GM18519 (cell line): ENCODE measurements around the gene LACTB.

Experiments
- ATAC-seq: cut with Tn5 transposase; IDR thresholded peaks from one replicate; pipeline ENCODE4 v1.9.1; 2021; ENCODE audit warnings: mild to moderate bottlenecking, moderate library complexity; ENCODE audit not compliant: unreplicated experiment, low FRiP score

Gene LACTB

GRCh38 chr15:63166219-63166618 is 44.6 kb downstream of the LACTB start:
- ATAC-seq, result no peak

- no peak for ATAC-seq
Measured at GRCh38 chr15:63169788-63170187, 48.1 kb downstream of the LACTB start.

- no peak for ATAC-seq
Measured at GRCh38 chr15:63172376-63172775, 50.7 kb downstream of the LACTB start.

GRCh38 chr15:63172851-63173451 is 51.3 kb downstream of the LACTB start:
- ATAC-seq, result no peak

- ATAC-seq, result no peak
Measured at GRCh38 chr15:63176302-63176701, 54.6 kb downstream of the LACTB start.

- no peak for ATAC-seq
Measured at GRCh38 chr15:63178034-63178433, 56.4 kb downstream of the LACTB start.

GRCh38 chr15:63180746-63181145 is 59.1 kb downstream of the LACTB start:
- ATAC-seq, result no peak

GRCh38 chr15:63181648-63182047 is 60.0 kb downstream of the LACTB start:
- ATAC-seq, result no peak

- ATAC-seq, result no peak
Measured at GRCh38 chr15:63185206-63185605, 63.5 kb downstream of the LACTB start.

GRCh38 chr15:63186065-63186464 is 64.4 kb downstream of the LACTB start:
- no peak for ATAC-seq

- no peak for ATAC-seq
Measured at GRCh38 chr15:63187589-63188226, 66.0 kb downstream of the LACTB start.

- ATAC-seq, result no peak
Measured at GRCh38 chr15:63188247-63188925, 66.7 kb downstream of the LACTB start.

GRCh38 chr15:63188926-63189871 is 67.5 kb downstream of the LACTB start, which contains the start of gene RAB8B:
TSS of gene RAB8B (plus strand) at chr15:63189606. CDS start at chr15:63189625, 19 bp downstream.
- peak; percentile 50 for ATAC-seq

- ATAC-seq, result no peak
Measured at GRCh38 chr15:63189941-63190768, 68.5 kb downstream of the LACTB start.

- ATAC-seq, result no peak
Measured at GRCh38 chr15:63190769-63191649, 69.3 kb downstream of the LACTB start.
